RWPE1 (cell line): ENCODE results near the gene SGSH.

Source experiments
- CTCF ChIA-PET: fragments of 350-600 bp; sonication (Branson Sonifier 250); formaldehyde crosslinking; extraction: SDS; loops from one replicate; lab custom pipeline; 2021; lab: Yijun Ruan, JAX
- POLR2A ChIA-PET: fragments of 400-600 bp; formaldehyde crosslinking; extraction: SDS; loops from one replicate; lab custom pipeline; 2020; ENCODE audit warnings: antibody characterized with exemption; ENCODE audit not compliant: low non-redundant PET; lab: Yijun Ruan, JAX
- DNase-seq: peaks from one replicate; pipeline ENCODE4 v3.0.0; 2012; ENCODE audit warnings: low spot score
- H3K27ac ChIP-seq: fragments of 450-650 bp; 2 replicates; pipeline ENCODE4 v1.5.1; 2017
- CTCF ChIP-seq: fragments of 450-650 bp; conservative IDR thresholded peaks from 2 replicates; pipeline ENCODE4 v1.5.1; 2017; ENCODE audit warnings: low read depth, mild to moderate bottlenecking

SGSH gene

GRCh38 chr17:80233202-80233601 lies 13.1 kb upstream of the SGSH start:
- no peak for TF ChIP-seq CTCF
- ChIA-PET CTCF (interaction anchor here (0.7 kb wide), 1 partner anchor 204 kb away, joined by 3 read pairs; no protein-coding TSS in a partner anchor), POLR2A (no interaction called here)
- DNase-seq = no peak
- no peak overlapping the region for H3K27ac ChIP-seq

GRCh38 chr17:80232438-80232837 lies 12.3 kb upstream of the SGSH start:
- TF ChIP-seq CTCF = no peak
- CTCF ChIA-PET = interaction anchor here (0.7 kb wide), 1 partner anchor 205 kb away, joined by 3 read pairs; no protein-coding TSS in a partner anchor
- H3K27ac ChIP-seq = no peak overlapping the region
- POLR2A ChIA-PET = no interaction called here
- no peak for DNase-seq

GRCh38 chr17:80229011-80229410 lies 8.9 kb upstream of the SGSH start:
- no peak for TF ChIP-seq CTCF
- ChIA-PET CTCF (interaction anchor here (1.1 kb wide), 1 partner anchor 14 kb away, joined by 5 read pairs; no protein-coding TSS in a partner anchor), POLR2A (interaction anchor here (0.7 kb wide), 1 partner anchor 477 kb away, joined by 3 read pairs; no protein-coding TSS in a partner anchor)
- no peak for DNase-seq
- peak overlapping the region; percentile 13; the same call in 1 of the 2 replicates for H3K27ac ChIP-seq

- ChIA-PET CTCF (no interaction called here), POLR2A (no interaction called here)
- peak overlapping the region; percentile 13; the same call in 1 of the 2 replicates for H3K27ac ChIP-seq
- TF ChIP-seq CTCF = no peak
- DNase-seq = no peak
Observed at GRCh38 chr17:80228477-80228876, 8.3 kb upstream of the SGSH start.

- no peak overlapping the region for H3K27ac ChIP-seq
- no peak for DNase-seq
- ChIA-PET POLR2A (no interaction called here), CTCF (no interaction called here)
- TF ChIP-seq CTCF = no peak
Observed at GRCh38 chr17:80227666-80228065, 7.5 kb upstream of the SGSH start.

- TF ChIP-seq CTCF = no peak
- no peak for DNase-seq
- POLR2A ChIA-PET = no interaction called here
- CTCF ChIA-PET = no interaction called here
- no peak overlapping the region for H3K27ac ChIP-seq
Observed at GRCh38 chr17:80227156-80227555, 7.0 kb upstream of the SGSH start.
